Spleen (tissue), 11 donors: Measurements from ENCODE around the gene ZDHHC3. TPM values are rescaled to one million over a fixed set of nuclear protein-coding genes. Genes with fewer than 3 reads are reported as not detected.

Experiments used
- DNase-seq: peaks from one replicate; pipeline ENCODE4 v3.0.0-alpha.2; 2020
- H3K27ac ChIP-seq, 8 donors: fragments of 200-600 bp; sonication (generic) in 7 of 8; 1 replicate in 4 of 8; 2 replicates in 4 of 8; pipeline versions ENCODE4 v1.5.0 to v1.8.0; 2016 to 2021; ENCODE audit warnings: inconsistent platforms in 4 of 8, mild to moderate bottlenecking in 4 of 8, moderate library complexity in 1 of 8
- H3K27me3 ChIP-seq, 7 donors: fragments of 200-600 bp; sonication (generic) in 6 of 7; replicated peaks in 1 of 7; 1 replicate in 4 of 7; 2 replicates in 3 of 7; pipeline versions ENCODE4 v1.5.0 to v1.8.0; 2016 to 2021; ENCODE audit warnings: inconsistent platforms in 3 of 7, mild to moderate bottlenecking in 1 of 7
- H3K36me3 ChIP-seq, 6 donors: fragments of 200-600 bp; sonication (generic) in 5 of 6; 1 replicate in 4 of 6; 2 replicates in 2 of 6; pipeline versions ENCODE4 v1.5.0 to v1.8.0; 2016 to 2021; ENCODE audit warnings: inconsistent platforms in 2 of 6
- H3K4me1 ChIP-seq, 6 donors: fragments of 200-600 bp; sonication (generic) in 5 of 6; 1 replicate in 3 of 6; 2 replicates in 3 of 6; pipeline versions ENCODE4 v1.5.0 to v1.8.0; 2016 to 2021; ENCODE audit warnings: inconsistent platforms in 3 of 6
- H3K4me3 ChIP-seq, 8 donors: fragments of 200-600 bp; sonication (generic) in 7 of 8; 1 replicate in 4 of 8; 2 replicates in 4 of 8; pipeline versions ENCODE4 v1.5.0 to v1.8.0; 2016 to 2021; ENCODE audit warnings: inconsistent platforms in 4 of 8, mild to moderate bottlenecking in 4 of 8, moderate library complexity in 2 of 8
- H3K9me3 ChIP-seq, 8 donors: fragments of 200-600 bp; sonication (generic) in 7 of 8; 1 replicate in 4 of 8; 2 replicates in 4 of 8; pipeline versions ENCODE4 v1.5.0 to v1.8.0; 2016 to 2021; ENCODE audit warnings: inconsistent platforms in 4 of 8
- POLR2A ChIP-seq, 3 donors: fragments of 450-650 bp; IDR thresholded peaks; one replicate each; pipeline ENCODE4 v1.5.1; 2017; ENCODE audit warnings: antibody characterized with exemption in 3 of 3, mild to moderate bottlenecking in 1 of 3
- POLR2AphosphoS5 ChIP-seq, 3 donors: sonication (generic); formaldehyde crosslinking; IDR thresholded peaks; one replicate each; pipeline ENCODE4 v1.5.1; 2017; ENCODE audit warnings: antibody characterized with exemption in 3 of 3
- WGBS, 5 donors: extraction: QIAGEN DNeasy Blood & Tissue Kit in 3 of 5; methylation state at CpG; one replicate each; pipeline versions ENCODE4 v1.1.5 to v1.1.7; 2013 to 2018; 5-methylcytosine and 5-hydroxymethylcytosine counted together
- intact Hi-C: fragments of 100-400 bp; cut with DNase I; formaldehyde crosslinking; loops from one replicate; pipeline ENCODE4 v1.15.0; 2023; ENCODE audit warnings: low total_unique reads
- polyA plus RNA-seq, 3 donors: library from polyadenylated mRNA; stranded (reverse); fragments of 200-250 nt; gene quantifications; one replicate each; pipeline ENCODE4 v1.2.1, GENCODE V29; 2013
- total RNA-seq, 7 donors: library from RNA; depleted of rRNA in 3 of 7; stranded (reverse); fragments of >200 nt in 3 of 7; fragmentation: NEBNext Ultra II Directional in 4 of 7; extraction: Animal tissue kit (Norgen Biotek cat#: 25700) in 4 of 7; gene quantifications; one replicate each; pipeline versions ENCODE4 v1.1.0 to v1.2.1, GENCODE V29; 2016 to 2021
- TF ChIP-seq, protein P1 (sequence below), 11 experiments: fragments of 200-600 bp in 7 of 11; fragments of 450-650 bp in 4 of 11; sonication (generic) in 4 of 11; IDR thresholded peaks in 8 of 11; conservative IDR thresholded peaks in 3 of 11; 1 replicate in 7 of 11; 2 replicates in 4 of 11; pipeline versions ENCODE4 v1.4.0 to v1.8.0; 2016 to 2021; ENCODE audit warnings: antibody characterized with exemption in 11 of 11, inconsistent platforms in 4 of 11, mild to moderate bottlenecking in 1 of 11
- donor health status: healthy with polysubstance abuse.
- donor health status: DM: no; HTN: no; CAD: no; lungs with moderate emphysema.
- donor health status: DM: no; HTN: no; CAD: no.
- donor health status: Bipolar disorder and iron deficiency.
- donor health status: healthy.
- donor health status: DM: no; HTN: no; CAD: no.
- donor health status: DM: yes; HTN: yes; CAD: no.

Gene ZDHHC3
- total and polyA plus RNA-seq, 10 donors = 15.2 to 79.2 (median 65.5) TPM

DNA sequence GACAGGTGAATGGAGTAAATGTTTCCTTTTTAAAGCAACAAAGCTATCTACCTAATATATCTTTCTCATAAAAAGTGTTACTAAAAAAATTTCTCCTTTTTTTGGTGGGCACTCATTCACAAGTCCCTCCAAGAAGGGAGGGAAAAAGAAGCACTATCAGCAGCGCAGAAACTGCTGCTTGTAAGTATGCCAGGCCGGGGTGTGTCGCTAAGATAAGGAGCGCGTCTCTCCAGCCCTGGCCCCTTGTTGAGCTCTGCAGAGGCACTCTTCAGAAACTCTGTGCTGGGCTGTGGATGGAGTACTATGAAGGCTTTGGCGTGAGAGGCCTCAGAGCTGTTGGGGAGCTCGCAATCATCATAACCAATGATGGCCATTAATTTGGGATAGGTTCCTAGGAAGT is 49.1 kb downstream of the ZDHHC3 start:
- H3K4me3 ChIP-seq = no peak overlapping the region
- WGBS, 5 donors = 90 to 99% (median 97%) methylated on average over 7 of the region's 7 CpGs
- TF ChIP-seq, protein P1, sequence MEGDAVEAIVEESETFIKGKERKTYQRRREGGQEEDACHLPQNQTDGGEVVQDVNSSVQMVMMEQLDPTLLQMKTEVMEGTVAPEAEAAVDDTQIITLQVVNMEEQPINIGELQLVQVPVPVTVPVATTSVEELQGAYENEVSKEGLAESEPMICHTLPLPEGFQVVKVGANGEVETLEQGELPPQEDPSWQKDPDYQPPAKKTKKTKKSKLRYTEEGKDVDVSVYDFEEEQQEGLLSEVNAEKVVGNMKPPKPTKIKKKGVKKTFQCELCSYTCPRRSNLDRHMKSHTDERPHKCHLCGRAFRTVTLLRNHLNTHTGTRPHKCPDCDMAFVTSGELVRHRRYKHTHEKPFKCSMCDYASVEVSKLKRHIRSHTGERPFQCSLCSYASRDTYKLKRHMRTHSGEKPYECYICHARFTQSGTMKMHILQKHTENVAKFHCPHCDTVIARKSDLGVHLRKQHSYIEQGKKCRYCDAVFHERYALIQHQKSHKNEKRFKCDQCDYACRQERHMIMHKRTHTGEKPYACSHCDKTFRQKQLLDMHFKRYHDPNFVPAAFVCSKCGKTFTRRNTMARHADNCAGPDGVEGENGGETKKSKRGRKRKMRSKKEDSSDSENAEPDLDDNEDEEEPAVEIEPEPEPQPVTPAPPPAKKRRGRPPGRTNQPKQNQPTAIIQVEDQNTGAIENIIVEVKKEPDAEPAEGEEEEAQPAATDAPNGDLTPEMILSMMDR (IDR thresholded peaks at IDR 0.05 in 8 of 11, conservative IDR thresholded peaks at IDR 0.05 in 3 of 11) = no peak
- TF ChIP-seq POLR2AphosphoS5 (IDR thresholded peaks at IDR 0.05) (no peak), POLR2A (IDR thresholded peaks at IDR 0.05) (no peak)
- H3K36me3 ChIP-seq = peaks cover 0 to 100% (median 70%) of the 10 kb centered on the region in 6 donors
- no peaks in the 10 kb centered on the region for H3K9me3 ChIP-seq
- intact Hi-C loops = no loop called here
- H3K27me3 ChIP-seq = no peaks in the 10 kb centered on the region
- no peak for DNase-seq
- H3K27ac ChIP-seq = no peak overlapping the region
- H3K4me1 ChIP-seq = no peaks in the 10 kb centered on the region

DNA sequence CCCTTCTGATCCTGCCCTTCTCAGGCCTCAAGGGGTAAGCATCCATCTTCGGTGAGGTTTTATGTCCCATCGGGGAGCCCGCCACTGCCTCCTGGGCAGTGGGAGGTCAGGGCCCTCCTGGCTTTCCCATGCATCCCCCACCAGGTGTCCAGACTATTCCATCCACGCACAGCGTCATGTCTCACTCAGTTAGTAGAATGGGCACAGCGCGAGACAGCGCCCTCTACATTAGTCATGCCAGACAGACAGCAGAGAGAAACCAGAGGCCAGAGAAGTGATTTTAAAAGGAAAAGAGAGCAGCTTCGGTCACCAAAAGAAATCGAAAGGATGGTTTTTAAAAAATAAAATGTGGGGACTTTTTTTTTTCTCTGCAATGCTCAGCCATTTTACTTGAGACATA is 49.8 kb downstream of the ZDHHC3 start:
- intact Hi-C loops = no loop called here
- Histone ChIP-seq H3K9me3 (no peaks in the 10 kb centered on the region), H3K4me1 (no peaks in the 10 kb centered on the region), H3K36me3 (peaks cover 0 to 100% (median 70%) of the 10 kb centered on the region in 6 donors), H3K4me3 (no peak overlapping the region), H3K27me3 (no peaks in the 10 kb centered on the region), H3K27ac (no peak overlapping the region)
- TF ChIP-seq POLR2AphosphoS5 (IDR thresholded peaks at IDR 0.05) = no peak
- TF ChIP-seq, protein P1 (IDR thresholded peaks at IDR 0.05 in 8 of 11, conservative IDR thresholded peaks at IDR 0.05 in 3 of 11) = no peak
- WGBS, 5 donors = 93 to 98% (median 96%) methylated on average over 10 of the region's 10 CpGs
- DNase-seq = no peak

DNA sequence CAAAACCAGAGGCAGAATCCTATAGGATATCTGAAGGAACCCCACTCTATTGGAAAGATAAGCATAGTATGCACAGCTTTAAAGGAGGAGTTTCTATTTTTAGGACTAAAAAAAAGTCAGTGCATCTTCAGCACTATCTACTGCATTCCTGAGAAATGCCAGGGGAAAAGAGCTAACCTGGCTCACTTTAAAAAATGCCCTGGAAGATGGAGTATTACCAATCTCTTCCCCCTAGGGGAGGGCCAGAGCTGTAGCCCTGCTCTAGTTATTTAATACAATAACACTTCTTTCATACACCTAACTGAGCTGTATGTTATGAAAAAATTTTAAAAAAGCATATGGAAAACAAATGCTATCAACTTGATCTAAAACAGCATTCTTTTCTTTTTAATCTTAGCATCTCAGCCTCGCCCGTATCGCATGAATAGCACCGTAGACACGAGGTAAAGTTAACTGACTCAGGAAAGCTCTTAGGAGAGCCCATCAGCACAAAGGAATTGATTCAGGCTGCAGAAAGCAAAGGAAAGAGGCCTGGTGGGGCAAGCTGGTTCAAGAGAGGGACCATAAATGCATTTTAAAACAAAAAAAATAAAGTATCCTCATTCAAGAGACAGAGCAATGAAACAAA is 51.4 kb downstream of the ZDHHC3 start:
- 93 to 98% (median 95%) methylated on average over 5 of the region's 5 CpGs for WGBS, 5 donors
- Histone ChIP-seq H3K4me3 (no peak overlapping the region), H3K9me3 (no peaks in the 10 kb centered on the region), H3K36me3 (peaks cover 0 to 100% (median 59%) of the 10 kb centered on the region in 6 donors), H3K4me1 (no peaks in the 10 kb centered on the region), H3K27ac (no peak overlapping the region), H3K27me3 (no peaks in the 10 kb centered on the region)
- DNase-seq = no peak
- intact Hi-C loops = no loop called here
- TF ChIP-seq POLR2AphosphoS5 (IDR thresholded peaks at IDR 0.05) = no peak
- TF ChIP-seq, protein P1 (IDR thresholded peaks at IDR 0.05 in 8 of 11, conservative IDR thresholded peaks at IDR 0.05 in 3 of 11) = no peak
- no peak for TF ChIP-seq POLR2A (IDR thresholded peaks at IDR 0.05)

DNA sequence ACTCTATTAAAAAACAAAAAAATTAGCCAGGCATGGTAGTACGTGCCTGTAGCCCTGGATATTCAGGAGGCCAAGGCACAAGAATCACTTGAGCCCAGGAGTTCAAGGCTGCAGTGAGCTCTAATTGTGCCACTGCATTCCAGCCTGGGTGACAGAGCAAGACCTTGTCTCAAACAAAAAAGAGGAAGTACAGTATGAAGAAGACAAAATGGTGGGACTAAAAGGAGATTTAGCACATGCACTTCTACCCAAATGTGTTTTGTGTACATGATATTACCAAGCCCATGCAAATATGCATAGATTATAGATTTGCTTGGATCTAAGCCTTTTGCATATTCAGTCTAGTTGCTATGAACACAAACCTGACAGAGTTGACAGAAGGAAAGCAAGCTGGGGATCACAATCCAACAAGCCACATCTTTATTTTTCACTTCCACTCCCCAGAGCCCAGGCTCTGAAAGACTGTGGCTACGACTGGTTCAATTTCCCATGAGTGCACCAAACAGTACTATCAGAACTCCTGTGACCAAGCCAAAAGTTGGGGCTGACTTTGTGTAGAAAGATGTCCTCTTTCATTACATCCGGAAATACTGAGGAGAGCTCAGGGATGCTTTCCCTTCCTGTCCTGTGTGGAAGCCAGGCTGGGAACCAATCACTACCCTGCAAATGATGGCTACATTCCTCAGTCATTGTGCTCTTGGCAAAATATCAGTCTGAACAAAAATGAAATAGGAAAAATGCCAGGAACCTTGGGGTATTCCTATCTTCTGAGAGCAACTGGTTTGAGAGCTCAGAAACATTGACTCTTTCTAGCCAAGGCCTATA is 52.1 kb downstream of the ZDHHC3 start:
- intact Hi-C loops = no loop called here
- Histone ChIP-seq H3K27me3 (no peaks in the 10 kb centered on the region), H3K4me3 (no peak overlapping the region), H3K4me1 (no peaks in the 10 kb centered on the region), H3K27ac (no peak overlapping the region), H3K9me3 (no peaks in the 10 kb centered on the region), H3K36me3 (peaks cover 0 to 100% (median 52%) of the 10 kb centered on the region in 6 donors)
- no peak for DNase-seq
- 75 to 91% (median 87%) methylated on average over 3 of the region's 3 CpGs for WGBS, 5 donors
- TF ChIP-seq, protein P1 (IDR thresholded peaks at IDR 0.05 in 8 of 11, conservative IDR thresholded peaks at IDR 0.05 in 3 of 11) = no peak
- TF ChIP-seq POLR2AphosphoS5 (IDR thresholded peaks at IDR 0.05) (no peak), POLR2A (IDR thresholded peaks at IDR 0.05) (no peak)
